ENCODE measurements around the gene FIZ1. TPM values are rescaled to one million over a fixed set of nuclear protein-coding genes. Genes with fewer than 3 reads are reported as not detected.

FIZ1 gene, protein sequence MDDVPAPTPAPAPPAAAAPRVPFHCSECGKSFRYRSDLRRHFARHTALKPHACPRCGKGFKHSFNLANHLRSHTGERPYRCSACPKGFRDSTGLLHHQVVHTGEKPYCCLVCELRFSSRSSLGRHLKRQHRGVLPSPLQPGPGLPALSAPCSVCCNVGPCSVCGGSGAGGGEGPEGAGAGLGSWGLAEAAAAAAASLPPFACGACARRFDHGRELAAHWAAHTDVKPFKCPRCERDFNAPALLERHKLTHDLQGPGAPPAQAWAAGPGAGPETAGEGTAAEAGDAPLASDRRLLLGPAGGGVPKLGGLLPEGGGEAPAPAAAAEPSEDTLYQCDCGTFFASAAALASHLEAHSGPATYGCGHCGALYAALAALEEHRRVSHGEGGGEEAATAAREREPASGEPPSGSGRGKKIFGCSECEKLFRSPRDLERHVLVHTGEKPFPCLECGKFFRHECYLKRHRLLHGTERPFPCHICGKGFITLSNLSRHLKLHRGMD
- 2.4 and 2.5 TPM in 2 replicates for total RNA-seq

DNA sequence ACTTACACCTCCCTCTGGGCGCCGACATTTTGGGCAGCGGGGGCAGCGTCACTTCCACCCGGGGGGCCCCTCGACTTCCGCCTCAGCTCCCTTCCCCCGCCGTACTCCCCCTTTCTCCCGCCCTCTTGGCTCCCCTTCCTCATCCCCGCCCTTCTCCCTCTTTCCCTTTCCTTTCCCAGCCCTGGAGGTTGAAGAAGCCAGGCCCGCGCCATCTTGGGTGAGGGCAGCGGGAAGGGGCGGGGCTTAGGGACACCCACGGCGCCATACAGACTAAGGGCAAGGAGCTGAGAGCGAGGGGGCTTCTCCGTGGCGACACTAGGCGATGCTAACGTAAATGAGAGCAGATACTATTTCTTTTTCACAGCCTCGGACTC lies at the start of gene FIZ1:
Gene FIZ1, minus strand, starts transcription at position 50 of the 374 bp plus-strand sequence. CDS start 1,652 bp downstream, outside the sequence.
- DNase-seq (ENCODE audit: low read depth, low spot score) = peak; percentile 96

DNA sequence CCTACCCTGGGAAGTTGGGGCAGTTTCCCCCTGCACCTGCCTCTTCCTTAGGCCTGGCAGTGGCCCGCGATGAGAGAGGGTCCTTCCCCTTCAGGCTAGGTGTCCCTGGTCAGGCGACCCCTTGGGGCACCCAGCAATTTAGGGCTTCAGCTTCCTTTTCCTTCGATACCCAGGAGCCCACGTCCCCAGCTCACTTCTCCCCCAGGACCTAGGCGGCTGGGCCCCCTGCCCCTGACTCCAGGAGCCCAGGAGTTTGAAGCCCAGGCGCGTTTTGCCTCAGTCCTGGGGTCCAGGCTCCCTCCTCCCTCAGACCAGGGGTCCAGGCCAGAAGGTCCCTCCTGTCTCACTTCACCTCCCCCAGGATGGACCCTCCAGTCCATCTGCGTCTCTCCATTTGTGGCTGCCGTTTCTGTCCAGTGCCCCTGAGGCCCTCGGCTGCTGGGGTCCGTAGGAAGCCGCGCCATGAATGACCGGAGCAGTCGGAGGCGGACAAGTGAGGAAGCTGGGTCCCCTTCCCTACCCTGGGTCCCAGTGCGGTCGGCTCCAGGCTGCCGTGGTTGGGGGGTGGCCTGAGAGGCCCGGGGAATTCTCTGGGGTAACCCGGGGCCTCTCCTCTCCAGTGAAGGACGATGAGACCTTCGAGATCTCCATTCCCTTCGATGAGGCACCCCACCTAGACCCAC lies 49.4 kb upstream of the FIZ1 start:
- DNase-seq (ENCODE audit: low read depth, low spot score) = no peak

DNA sequence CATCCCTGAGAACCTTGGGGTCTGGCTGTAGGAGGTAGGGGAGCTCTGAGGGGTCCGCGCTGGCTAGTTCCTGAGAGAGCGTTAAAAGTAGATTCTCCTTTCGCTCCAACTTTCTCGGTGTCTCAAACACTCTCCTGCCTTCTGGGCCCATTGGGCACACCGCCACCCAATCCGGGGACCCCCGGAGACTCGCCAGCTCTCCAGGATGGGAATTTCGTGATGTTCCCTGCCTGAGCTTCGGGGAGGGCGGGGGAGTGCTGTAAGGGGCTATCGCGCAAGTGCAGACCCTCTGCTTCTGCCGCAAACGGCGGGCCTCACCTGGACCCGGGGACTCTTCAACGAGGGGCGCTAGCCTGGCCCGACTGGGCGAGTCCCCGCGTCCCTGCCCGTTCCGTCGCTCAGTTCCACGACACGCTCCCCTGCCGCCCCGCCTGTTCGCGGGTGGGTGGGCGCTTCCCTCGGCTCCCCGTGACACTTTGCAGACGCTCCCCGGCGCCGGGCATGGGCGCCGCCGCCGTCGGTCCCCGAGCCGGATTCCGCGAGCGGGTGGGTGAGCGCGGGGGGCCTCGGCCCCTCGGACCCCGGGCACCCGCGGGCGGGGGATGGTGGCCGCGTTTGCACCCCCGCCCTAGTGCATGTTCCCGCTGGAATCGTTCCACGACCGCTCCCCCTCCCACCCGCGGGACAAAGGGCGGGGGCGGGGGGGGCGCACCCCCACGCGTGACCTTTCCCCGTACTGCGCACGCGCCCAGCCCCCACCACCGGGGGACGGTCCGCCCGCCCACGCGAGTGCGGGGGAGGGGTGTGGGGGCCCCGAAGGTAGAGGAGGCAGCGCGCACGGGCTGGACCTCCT lies 48.6 kb upstream of the FIZ1 start, which contains the start of gene CCDC106:
Gene CCDC106, plus strand, starts transcription at position 481 of the 853 bp plus-strand sequence. CDS start 835 bp downstream, outside the sequence.
- no peak for DNase-seq (ENCODE audit: low read depth, low spot score)

DNA sequence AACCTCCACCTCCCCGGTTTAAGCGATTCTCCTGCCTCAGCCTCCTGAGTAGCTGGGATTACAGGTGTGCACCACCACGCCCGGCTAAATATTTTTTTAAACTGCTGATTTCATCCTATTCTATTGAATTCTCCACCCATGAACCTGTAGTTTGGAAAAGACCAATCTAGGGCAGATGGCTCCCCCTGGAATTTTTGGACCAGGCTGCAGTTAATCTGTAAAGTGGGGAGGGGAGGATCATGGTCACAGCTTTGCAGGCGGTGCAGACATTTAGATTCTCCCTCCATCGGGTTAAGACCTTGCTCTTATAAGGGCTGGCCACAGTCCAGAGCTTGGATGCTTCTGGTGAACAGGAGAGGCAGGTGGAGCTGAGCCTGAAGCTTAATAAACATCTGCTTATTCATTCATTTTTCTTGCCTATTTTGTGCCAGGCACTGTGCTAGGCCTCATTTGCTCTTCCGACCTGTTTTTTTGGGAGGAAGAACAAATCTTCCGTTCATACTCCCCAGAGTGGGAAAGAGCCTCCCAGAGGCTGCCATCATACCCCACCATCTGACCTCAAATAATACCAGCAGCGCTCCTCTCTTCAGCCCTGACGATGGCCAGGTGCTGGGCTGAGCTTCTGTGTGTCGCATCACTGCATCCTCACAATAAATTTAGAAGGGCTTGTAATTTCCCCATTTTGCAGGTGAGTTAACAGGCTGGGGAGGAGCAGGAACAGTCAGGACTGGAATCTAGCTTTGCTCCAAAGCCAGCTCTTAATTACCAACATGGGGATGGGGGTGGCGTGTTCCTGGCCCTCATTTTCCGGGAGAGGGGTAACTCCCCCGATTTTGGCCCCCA lies 47.8 kb upstream of the FIZ1 start:
- no peak for DNase-seq (ENCODE audit: low read depth, low spot score)

DNA sequence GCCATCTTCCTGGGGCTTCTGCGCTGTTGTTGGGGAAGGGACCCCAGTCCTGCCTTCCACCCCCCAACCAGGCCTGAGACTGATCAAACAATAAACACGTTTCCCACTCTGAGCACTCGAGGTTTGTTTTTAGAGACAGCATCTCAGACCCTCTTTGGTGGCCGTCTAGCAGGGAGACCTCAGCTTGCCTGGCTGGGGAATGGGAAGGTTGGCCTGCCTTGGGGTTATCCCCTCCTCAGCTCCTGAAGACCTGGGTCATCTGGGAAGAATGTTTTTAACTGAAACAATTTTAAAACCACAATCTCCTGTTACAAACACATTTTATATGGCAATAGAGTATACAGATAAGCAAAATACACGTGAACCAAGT lies 46.2 kb upstream of the FIZ1 start:
- no peak for DNase-seq (ENCODE audit: low read depth, low spot score)

DNA sequence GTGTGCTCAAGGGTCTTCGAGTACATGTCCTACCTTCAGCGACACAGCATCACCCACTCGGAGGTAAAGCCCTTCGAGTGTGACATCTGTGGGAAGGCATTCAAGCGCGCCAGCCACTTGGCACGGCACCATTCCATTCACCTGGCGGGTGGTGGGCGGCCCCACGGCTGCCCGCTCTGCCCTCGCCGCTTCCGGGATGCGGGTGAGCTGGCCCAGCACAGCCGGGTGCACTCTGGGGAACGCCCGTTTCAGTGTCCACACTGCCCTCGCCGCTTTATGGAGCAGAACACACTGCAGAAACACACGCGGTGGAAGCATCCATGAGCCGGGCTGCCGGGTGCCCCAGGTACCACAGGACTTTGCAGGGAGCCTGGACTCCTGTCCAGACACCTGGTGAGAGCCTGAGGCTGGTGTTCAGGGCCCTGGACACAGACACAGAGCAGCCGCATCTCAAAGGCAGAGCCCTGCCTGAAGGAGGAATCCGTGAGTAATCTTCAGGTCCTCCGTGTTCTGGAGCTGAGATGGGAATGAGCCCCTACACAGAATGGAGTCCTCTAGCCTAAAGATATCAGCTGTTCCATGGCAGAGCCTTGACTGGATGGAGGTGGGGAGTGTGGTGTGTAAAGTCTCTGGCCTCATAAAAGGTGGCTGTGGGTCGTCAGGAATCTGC lies 45.7 kb upstream of the FIZ1 start:
- no peak for DNase-seq (ENCODE audit: low read depth, low spot score)

DNA sequence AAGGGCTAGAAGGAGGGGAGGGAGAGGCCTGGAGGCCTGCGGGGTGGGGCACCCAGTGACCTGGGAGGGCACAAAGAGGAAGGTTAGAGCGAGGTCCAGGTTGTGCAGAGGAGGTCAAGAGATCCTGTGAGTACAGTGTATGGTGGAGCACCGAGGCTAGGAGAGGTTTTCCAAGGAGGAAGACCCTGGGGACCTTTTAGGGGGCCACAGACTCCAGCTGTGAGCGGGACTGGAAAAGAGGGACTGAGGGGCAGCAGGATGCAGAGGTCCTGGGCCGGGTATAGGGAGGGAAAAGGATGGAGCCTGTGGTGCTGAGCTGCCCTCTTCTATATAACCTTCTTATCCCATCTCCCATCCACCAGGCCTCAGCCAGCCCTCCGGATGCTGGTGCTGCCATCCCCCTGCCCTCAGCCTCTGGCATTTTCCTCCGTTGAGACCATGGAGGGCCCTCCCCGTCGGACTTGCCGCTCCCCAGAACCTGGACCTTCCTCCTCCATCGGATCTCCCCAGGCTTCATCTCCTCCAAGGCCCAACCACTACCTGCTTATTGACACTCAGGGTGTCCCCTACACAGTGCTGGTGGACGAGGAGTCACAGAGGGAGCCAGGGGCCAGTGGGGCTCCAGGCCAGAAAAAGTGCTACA lies 45.0 kb upstream of the FIZ1 start:
- no peak for DNase-seq (ENCODE audit: low read depth, low spot score)

DNA sequence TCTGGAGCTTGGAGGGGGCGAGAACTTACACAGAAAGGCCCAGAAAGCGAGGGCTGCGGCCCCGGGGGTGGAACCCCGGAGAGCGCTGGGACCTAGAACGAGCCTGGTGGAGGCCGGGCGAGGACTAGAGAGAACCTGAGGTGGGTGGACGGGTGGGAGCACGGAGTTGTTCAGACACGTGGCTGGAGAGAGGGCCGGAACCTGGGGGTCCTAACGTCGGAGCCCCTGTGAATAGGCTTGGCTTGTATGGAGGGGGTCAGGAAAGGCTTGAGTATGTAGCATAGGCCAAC lies 44.5 kb upstream of the FIZ1 start:
- DNase-seq (ENCODE audit: low read depth, low spot score) = no peak

DNA sequence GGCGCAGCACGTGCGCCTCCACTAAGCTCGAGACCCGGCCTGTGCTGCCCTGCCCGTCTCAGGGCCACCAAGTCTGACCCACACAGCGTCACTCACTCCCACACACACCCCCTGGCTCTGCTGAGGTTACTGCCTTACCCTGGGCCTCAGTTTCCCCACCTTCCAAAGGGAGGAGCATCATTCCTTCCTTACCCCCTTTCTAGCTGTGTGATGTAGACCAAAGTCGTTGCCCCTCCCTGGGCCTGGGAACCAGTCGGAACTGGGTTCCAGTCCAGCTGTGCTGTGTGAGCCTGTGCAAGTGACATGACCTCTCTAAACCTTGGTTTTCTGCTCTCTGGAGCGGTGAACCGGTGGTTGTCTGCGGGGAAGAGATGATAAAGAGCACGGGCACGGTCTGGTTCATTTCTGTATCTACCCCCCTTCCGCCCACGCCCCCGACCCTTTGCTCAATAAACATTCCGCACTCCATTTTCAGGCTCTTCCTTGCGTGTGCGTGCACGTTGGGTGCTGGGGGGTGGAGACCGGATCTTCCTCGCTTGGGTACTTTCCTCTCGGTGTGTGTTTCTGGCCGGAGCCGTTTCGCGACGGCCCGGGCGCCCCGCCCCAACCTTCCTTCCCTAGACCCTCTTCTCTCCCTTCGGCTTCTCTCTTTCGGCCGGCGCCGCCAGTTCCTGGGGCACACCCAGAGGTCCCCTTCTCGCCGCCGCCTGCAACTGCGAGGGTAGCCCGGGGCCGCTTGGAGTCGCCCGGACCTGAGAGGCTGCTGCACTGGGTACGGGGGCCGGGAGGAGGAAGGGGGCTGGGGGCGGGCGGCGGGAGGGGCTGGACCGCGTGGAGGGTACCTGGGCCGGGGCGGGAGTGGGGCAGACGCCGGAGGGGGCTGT lies 43.9 kb upstream of the FIZ1 start, which contains the start of gene ZNF581:
Gene ZNF581, plus strand, starts transcription at position 647 of the 884 bp plus-strand sequence. CDS start 923 bp downstream, outside the sequence.
- no peak for DNase-seq (ENCODE audit: low read depth, low spot score)

DNA sequence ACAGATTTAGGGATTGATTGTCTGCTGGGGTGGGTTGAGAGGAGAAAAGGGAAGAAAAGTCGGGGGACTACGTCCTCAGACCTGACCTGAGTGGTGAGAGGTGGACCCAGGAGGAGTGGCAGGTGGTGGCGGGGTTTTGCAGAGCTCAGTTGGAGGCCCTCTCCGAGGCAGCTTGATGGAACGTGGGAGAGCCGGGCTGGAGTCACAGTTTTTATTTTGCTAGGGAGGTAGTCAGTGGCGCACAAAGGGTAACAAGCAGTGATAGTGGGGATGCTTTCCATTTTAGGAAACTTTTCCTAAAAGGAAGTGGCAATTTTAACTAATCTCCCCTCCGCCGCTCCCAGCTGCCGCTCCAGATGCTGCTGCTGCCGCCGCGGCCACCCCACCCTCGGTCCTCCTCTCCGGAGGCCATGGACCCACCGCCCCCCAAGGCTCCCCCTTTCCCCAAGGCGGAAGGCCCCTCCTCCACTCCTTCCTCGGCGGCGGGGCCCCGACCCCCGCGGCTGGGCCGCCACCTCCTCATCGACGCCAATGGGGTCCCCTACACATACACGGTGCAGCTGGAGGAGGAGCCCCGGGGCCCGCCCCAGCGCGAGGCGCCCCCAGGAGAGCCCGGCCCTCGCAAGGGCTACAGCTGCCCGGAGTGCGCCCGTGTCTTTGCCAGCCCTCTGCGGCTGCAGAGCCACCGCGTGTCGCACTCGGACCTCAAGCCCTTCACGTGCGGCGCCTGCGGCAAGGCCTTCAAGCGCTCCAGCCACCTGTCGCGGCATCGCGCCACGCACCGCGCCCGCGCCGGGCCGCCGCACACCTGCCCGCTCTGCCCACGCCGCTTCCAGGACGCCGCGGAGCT lies 43.1 kb upstream of the FIZ1 start:
- no peak for DNase-seq (ENCODE audit: low read depth, low spot score)

DNA sequence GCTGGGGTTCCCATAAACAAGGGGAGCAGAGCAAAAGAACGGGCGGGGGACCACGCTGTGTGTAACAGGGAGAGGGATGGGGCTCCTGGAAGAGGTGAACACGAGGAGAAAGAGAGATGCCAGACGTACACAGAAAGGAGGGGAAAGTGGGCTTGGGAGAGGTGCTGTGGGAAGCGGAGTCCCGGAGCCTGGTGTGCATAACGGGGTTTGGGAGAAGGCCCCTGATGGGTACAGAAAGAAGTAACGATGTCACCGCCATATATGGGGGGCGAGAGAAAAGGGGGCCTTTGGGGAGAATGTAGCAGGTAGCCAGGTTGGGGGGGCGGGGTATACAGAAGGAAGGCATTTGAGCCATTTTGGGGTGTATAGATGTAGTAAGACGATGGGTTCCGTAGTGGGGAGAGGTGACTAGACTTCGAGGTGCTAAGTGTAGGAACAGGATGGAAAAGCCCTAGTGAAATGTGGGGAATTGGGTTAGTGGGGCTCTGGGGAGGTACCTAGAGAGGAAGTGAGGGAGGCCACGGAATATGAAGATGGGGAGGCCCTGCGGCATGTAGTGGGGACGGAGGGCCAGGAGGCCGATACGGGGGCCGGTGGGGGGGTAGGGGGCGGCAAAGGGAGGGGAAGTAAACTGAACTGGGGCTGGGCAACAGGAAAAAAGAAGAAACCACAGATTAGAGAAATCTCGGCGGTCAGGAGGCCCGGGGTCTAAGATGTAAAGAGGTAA lies 42.3 kb upstream of the FIZ1 start:
- DNase-seq (ENCODE audit: low read depth, low spot score) = no peak

DNA sequence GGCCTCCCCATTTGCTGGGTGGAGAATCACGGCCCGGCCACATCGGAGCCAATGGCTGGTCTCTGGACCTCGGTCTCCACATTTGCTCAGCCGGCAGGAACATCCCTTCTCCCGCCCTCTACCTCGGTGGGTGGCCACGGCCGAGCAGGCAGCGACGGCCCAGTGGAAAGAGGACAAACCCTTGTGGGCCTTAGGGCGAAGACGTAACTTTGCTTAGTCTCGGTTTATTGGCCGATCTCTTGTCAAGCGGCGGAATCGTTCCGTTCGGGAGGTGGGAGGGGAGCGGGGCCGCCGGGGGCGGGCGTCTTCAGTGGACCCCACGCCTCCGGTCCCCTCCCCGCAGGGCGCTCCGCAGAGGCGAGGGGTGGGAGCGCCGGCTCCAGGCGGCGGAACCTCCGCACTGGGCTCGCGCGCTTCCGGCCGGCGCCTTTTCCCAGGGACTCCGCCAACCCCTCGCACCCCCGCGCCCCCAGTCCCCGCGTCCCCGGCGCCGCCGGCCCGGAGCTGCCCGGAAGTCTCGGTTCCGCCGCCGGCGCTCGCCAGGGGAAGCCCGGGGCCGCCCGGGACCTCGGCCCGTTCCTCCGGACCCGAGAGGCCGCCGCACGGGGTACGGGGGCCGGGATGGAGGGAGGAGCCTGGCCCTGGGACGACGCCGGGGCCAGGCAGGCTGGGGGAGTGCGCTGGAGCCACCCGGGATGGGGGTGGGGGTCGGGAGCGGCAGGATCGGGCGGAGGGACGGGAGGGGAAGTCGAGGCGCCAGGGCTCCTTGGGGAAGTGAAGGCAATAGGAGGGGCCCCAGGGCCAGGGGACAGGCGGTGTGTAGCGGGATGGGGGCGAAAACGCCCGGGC lies 41.5 kb upstream of the FIZ1 start, which contains the start of gene ZNF580:
Gene ZNF580, plus strand, starts transcription at position 426 of the 849 bp plus-strand sequence. CDS start 1,507 bp downstream, outside the sequence.
- DNase-seq (ENCODE audit: low read depth, low spot score) = no peak

DNA sequence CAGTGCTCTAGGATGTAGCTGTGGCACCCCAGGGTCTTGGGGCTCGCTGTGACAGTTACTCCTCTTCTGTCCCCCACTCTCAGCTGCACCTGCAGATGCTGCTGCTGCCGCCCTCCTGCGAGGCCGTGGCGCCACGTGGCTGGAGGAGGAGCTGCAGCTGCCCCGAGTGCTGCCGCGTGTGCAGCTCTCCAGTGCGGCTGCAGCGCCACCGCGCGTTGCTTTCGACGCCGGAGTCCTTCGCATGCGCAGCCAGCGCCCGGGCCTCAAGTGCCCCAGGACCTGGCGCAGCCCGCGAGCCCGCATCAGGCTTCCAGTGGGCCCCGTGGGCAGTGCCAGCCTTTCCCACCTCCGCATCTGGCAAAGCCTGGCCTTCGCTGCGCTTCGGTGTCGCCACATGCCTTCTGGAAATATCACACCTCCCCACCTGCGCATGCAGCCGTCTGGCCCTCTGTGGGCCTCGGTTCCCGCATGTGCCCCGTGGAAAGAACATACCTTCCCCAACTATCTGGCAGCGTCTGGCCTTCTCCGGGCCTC lies 40.8 kb upstream of the FIZ1 start:
- no peak for DNase-seq (ENCODE audit: low read depth, low spot score)

DNA sequence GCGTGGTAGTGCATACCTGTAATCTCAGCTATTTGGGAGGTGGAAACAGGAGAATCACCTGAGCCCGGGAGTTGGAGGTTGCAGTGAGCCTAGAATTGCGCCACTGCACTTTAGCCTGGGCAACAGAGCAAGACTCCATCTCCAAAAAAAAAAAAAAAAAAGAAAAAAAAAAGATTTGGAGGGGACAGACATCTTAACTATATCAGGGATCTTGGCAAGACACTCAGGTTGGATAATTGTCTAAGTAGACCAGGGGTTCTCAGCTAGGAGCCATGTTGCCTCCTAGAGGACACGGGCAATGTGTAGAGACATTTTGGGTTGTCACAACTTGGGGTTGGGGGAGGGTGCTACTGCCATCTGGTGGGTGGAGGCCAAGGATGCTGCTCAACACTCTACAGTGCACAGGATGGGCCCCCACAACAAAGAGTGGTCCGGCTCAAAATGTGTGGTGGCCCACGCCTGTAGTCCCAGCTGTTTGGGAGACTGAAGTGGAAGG lies 39.6 kb upstream of the FIZ1 start:
- no peak for DNase-seq (ENCODE audit: low read depth, low spot score)

DNA sequence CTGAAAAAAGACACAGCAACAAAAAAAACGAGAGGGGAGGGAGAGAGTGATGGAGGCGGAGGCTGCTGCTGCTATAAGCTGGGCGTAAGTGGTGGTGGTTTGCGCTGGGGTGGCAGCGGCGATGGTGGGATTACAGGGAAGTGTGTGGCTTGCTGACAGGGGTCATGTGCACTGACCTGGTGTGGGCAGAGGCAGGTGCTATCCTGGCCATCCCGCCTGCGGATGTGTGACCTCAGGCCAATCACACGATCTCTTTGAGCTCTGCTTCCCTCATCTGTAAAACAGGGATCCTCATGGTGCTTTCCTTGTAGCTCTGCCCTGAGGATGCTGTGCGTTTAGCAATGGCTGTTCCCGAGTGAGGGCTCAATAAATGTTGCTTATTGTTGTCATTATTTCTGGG lies 38.2 kb upstream of the FIZ1 start:
- DNase-seq (ENCODE audit: low read depth, low spot score) = no peak

DNA sequence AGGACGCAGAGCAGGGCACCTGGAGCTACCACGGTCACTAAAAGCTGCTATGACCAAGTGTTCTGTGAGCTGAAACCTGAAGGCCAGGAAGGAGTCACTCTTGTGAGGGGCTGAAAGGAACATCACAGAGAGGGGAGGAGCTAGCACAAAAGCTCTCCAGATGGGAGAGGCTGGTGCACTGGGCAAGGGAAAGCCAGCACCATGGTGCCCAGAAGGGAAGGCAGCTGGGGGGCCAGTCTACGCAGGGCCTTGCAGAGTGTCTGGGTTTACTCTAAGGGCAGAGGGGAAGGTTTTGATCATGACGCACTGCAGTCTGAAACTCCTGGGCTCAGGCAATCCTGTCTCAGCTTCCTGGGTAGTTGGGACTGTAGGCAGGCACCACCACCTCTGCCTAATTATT lies 37.4 kb upstream of the FIZ1 start:
- no peak for DNase-seq (ENCODE audit: low read depth, low spot score)
